IMR-90 (cell line): ENCODE data around the gene BHLHE23. TPM values are rescaled to one million over a fixed set of nuclear protein-coding genes. Genes with fewer than 3 reads are reported as not detected.

ENCODE experiments used
- ATAC-seq: fragments of 200-7000 bp; cut with Tn5 transposase; 2 replicates; pipeline ENCODE4 v1.9.1; 2020; ENCODE audit warnings: low read depth, mild to moderate bottlenecking, moderate library complexity
- BruUV-seq: library from RNA; stranded (reverse); fragments of 400-500 nt; replicated peaks from 2 replicates; lab custom pipeline; 2021; lab: Mats Ljungman, UMichigan
- CTCF ChIA-PET: fragments of 300-600 bp; formaldehyde crosslinking; extraction: SDS; loops from one replicate; lab custom pipeline; 2021; ENCODE audit warnings: antibody characterized with exemption; lab: Yijun Ruan, JAX
- POLR2A ChIA-PET: fragments of 300-600 bp; sonication (Branson Sonifier 250); formaldehyde crosslinking; loops from one replicate; lab custom pipeline; 2022; ENCODE audit warnings: antibody characterized with exemption; ENCODE audit not compliant: unreplicated experiment; lab: Charles Lee
- DNase-seq: peaks from one replicate; pipeline ENCODE4 v3.0.0; 2013
- H2AFZ ChIP-seq: replicated peaks from 2 replicates; pipeline ENCODE3; 2013; ENCODE audit warnings: low read length, mild to moderate bottlenecking; ENCODE audit not compliant: poor library complexity
- H2AK5ac ChIP-seq: 2 replicates; pipeline ENCODE4 v1.6.1; 2013; ENCODE audit warnings: low read depth, low read length, inconsistent platforms
- H2AK9ac ChIP-seq: replicated peaks from 2 replicates; pipeline ENCODE3; 2013; ENCODE audit warnings: mild to moderate bottlenecking, low read depth, low read length, moderate library complexity; ENCODE audit not compliant: poor library complexity
- H2BK120ac ChIP-seq: 2 replicates; pipeline ENCODE4 v1.6.1; 2013; ENCODE audit warnings: low read depth, low read length, inconsistent platforms
- H2BK15ac ChIP-seq: 3 replicates; pipeline ENCODE4 v1.6.1; 2013; ENCODE audit warnings: low read depth, low read length, inconsistent platforms
- H2BK20ac ChIP-seq: 2 replicates; pipeline ENCODE4 v1.6.1; 2013; ENCODE audit warnings: low read depth, mild to moderate bottlenecking, inconsistent platforms, low read length, moderate library complexity
- H2BK5ac ChIP-seq: 2 replicates; pipeline ENCODE4 v1.6.1; 2013; ENCODE audit warnings: mild to moderate bottlenecking, low read depth, low read length, inconsistent platforms; ENCODE audit not compliant: poor library complexity, severe bottlenecking
- H3K14ac ChIP-seq: replicated peaks from 2 replicates; pipeline ENCODE4 v1.6.1; 2013; ENCODE audit warnings: low read depth, low read length, inconsistent platforms
- H3K18ac ChIP-seq: 2 replicates; pipeline ENCODE4 v1.6.1; 2013; ENCODE audit warnings: low read depth, low read length, control low read depth
- H3K23ac ChIP-seq: 2 replicates; pipeline ENCODE4 v1.6.1; 2013; ENCODE audit warnings: low read depth, low read length, inconsistent platforms
- H3K27ac ChIP-seq: 2 replicates; pipeline ENCODE4 v1.5.1; 2013; ENCODE audit warnings: mild to moderate bottlenecking, control low read depth, low read length; ENCODE audit not compliant: insufficient read depth
- H3K27me3 ChIP-seq: 2 replicates; pipeline ENCODE4 v1.6.1; 2013; ENCODE audit warnings: low read length; ENCODE audit not compliant: control insufficient read depth, insufficient read depth
- H3K36me3 ChIP-seq: 2 replicates; pipeline ENCODE4 v1.6.1; 2013; ENCODE audit warnings: low read length, mixed read lengths; ENCODE audit not compliant: control insufficient read depth, insufficient read depth
- H3K4ac ChIP-seq: 2 replicates; pipeline ENCODE4 v1.6.1; 2013; ENCODE audit warnings: low read depth, low read length, inconsistent platforms
- H3K4me1 ChIP-seq: 2 replicates; pipeline ENCODE4 v1.6.1; 2013; ENCODE audit warnings: low read length, mixed read lengths; ENCODE audit not compliant: control insufficient read depth, insufficient read depth
- H3K4me2 ChIP-seq: 2 replicates; pipeline ENCODE4 v1.6.1; 2013; ENCODE audit warnings: low read depth, mild to moderate bottlenecking, control low read depth, low read length, moderate library complexity
- H3K4me3 ChIP-seq: 2 replicates; pipeline ENCODE4 v1.5.1; 2013; ENCODE audit warnings: low read depth, mild to moderate bottlenecking, control low read depth, low read length, moderate library complexity; ENCODE audit not compliant: insufficient read depth
- H3K56ac ChIP-seq: 2 replicates; pipeline ENCODE4 v1.6.1; 2013; ENCODE audit warnings: low read length, inconsistent platforms; ENCODE audit not compliant: insufficient read depth; ENCODE audit errors: extremely low read depth
- H3K79me1 ChIP-seq, 2 experiments: 2 replicates each; pipeline ENCODE4 v1.6.1; 2013; ENCODE audit warnings: low read length in 2 of 2, inconsistent platforms in 1 of 2, low read depth in 1 of 2
- H3K9ac ChIP-seq: 2 replicates; pipeline ENCODE4 v1.6.1; 2013; ENCODE audit warnings: low read depth, low read length, control low read depth
- H3K9me1 ChIP-seq: 2 replicates; pipeline ENCODE4 v1.6.1; 2013; ENCODE audit warnings: low read length, inconsistent platforms; ENCODE audit not compliant: insufficient read depth
- H3K9me3 ChIP-seq: 2 replicates; pipeline ENCODE4 v1.6.1; 2013; ENCODE audit warnings: low read length; ENCODE audit not compliant: control insufficient read depth, insufficient read depth
- H4K20me1 ChIP-seq: 2 replicates; pipeline ENCODE4 v1.6.1; 2013; ENCODE audit warnings: low read length, inconsistent platforms; ENCODE audit not compliant: insufficient read depth
- H4K5ac ChIP-seq: 2 replicates; pipeline ENCODE4 v1.6.1; 2013; ENCODE audit warnings: mild to moderate bottlenecking, low read depth, low read length, control low read depth
- H4K8ac ChIP-seq, 2 experiments: 2 replicates each; pipeline ENCODE4 v1.6.1; 2013; ENCODE audit warnings: low read depth in 2 of 2, low read length in 2 of 2, control low read depth in 1 of 2, inconsistent platforms in 1 of 2
- H4K91ac ChIP-seq: 2 replicates; pipeline ENCODE4 v1.6.1; 2013; ENCODE audit warnings: low read depth, low read length, inconsistent platforms; ENCODE audit not compliant: insufficient read depth
- CEBPB ChIP-seq: IDR thresholded peaks from 2 replicates; pipeline ENCODE4 v1.6.1; 2012; ENCODE audit warnings: low read depth, low read length, improper control_type of control experiment
- POLR2A ChIP-seq: IDR thresholded peaks from 2 replicates; pipeline ENCODE4 v1.6.1; 2012; ENCODE audit warnings: mild to moderate bottlenecking, low read depth, low read length
- RCOR1 ChIP-seq: IDR thresholded peaks from 2 replicates; pipeline ENCODE4 v1.6.1; 2012; ENCODE audit warnings: mild to moderate bottlenecking, low read length, improper control_type of control experiment; ENCODE audit not compliant: insufficient replicate concordance
- WGBS, 2 experiments: methylation state at CpG; one replicate each; pipeline versions ENCODE4 v1.1.5 to v1.1.7; 2013; ENCODE audit warnings: missing lambda C conversion rate in 2 of 2; ENCODE audit not compliant: insufficient read length in 1 of 2; ENCODE audit errors: extremely low coverage in 2 of 2; 5-methylcytosine and 5-hydroxymethylcytosine counted together
- dilution Hi-C: fragments of 300-500 bp; cut with HindIII; formaldehyde crosslinking; loops from one replicate; pipeline ENCODE4 v1.14.3; 2018; ENCODE audit warnings: low sequenced_read_pairs; ENCODE audit not compliant: unreplicated experiment
- in situ Hi-C: fragments of 300-500 bp; cut with MboI; formaldehyde crosslinking; loops from 3 replicates; pipeline ENCODE4 v1.14.3; 2019; ENCODE audit warnings: low sequenced_read_pairs, inconsistent platforms, mixed read lengths
- intact Hi-C: fragments of 100-400 bp; cut with micrococcal nuclease; formaldehyde crosslinking; loops from 2 replicates; pipeline ENCODE4 v1.10.0; 2022
- polyA plus RNA-seq, 3 experiments: library from polyadenylated mRNA; depleted of rRNA; stranded (reverse); fragments of >200 nt; gene quantifications; 2 replicates each; pipeline ENCODE4 v1.2.3, GENCODE V29; 2012; ENCODE audit warnings: low replicate concordance in 1 of 3
- total RNA-seq: library from RNA; depleted of rRNA; stranded (reverse); fragments of >200 nt; gene quantifications from 2 replicates; pipeline ENCODE4 v1.2.3, GENCODE V29; 2012
- TF ChIP-seq, protein P1 (sequence below): fragments of 150-350 bp; IDR thresholded peaks from 2 replicates; pipeline ENCODE4 v1.6.1; 2016; ENCODE audit warnings: low read depth, mild to moderate bottlenecking, low read length, moderate library complexity, borderline replicate concordance

The BHLHE23 gene
- total and polyA plus RNA-seq, 2 of the 4 experiments (the other 2 are of a cell fraction), result not detected

DNA sequence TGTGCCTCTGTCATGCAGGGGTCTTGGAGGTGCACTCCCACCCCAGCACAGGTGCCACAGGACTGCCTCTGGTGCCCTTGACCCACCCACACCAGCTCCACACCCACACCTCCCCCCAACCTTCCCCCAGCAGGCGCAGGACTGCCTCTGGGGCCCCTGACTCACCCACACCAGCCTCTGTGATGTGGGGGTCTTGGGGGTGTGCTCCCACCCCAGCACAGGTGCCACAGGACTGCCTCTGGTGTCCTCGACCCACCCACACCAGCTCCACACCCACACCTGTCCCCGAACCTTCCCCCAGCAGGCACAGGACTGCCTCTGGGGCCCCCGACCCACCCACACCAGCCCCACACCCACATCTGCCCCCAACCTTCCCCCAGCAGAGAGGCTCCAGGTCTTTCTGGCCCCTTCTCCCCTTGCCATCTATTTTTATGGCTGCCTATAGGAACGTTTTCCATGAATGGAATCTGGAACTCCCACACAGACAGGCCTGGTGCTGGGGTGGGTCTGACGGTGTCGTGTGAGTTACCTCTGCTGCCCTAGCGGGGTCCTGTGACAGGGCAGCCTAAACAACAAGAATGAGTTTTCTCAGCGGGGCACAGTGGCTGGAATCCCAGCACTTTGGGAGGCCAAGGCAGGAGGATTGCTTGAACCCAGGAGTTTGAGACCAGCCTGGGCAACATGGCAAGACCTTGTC, 30.8 kb downstream of the BHLHE23 start:
- Histone ChIP-seq H3K9ac (no peak overlapping the region), H4K8ac (no peak overlapping the region), H2BK15ac (no peak overlapping the region), H3K4me3 (no peak overlapping the region), H4K91ac (no peak overlapping the region), H3K4me2 (no peak overlapping the region), H3K4me1 (no peaks in the 10 kb centered on the region), H3K18ac (no peak overlapping the region), H3K14ac (no peak overlapping the region), H2BK120ac (no peak overlapping the region), H2AK5ac (no peak overlapping the region), H2AFZ (no peak overlapping the region), H4K5ac (no peak overlapping the region), H4K20me1 (no peaks in the 10 kb centered on the region), H3K9me3 (no peaks in the 10 kb centered on the region), H2AK9ac (no peak overlapping the region), H3K79me1 (no peaks in the 10 kb centered on the region), H3K27me3 (peaks cover 73% of the 10 kb centered on the region), H2BK5ac (no peak overlapping the region), H3K56ac (no peak overlapping the region), H3K27ac (no peak overlapping the region), H3K9me1 (no peaks in the 10 kb centered on the region), H3K23ac (no peak overlapping the region), H3K36me3 (no peaks in the 10 kb centered on the region), H2BK20ac (no peak overlapping the region), H3K4ac (no peak overlapping the region)
- ATAC-seq, result no peak
- ChIA-PET CTCF (no interaction called here), POLR2A (no interaction called here)
- no peak for DNase-seq
- WGBS, 2 experiments, result no CpG with 5 or more reads among the region's 9 CpGs
- dilution Hi-C loops (no loop called here), intact Hi-C loops (no loop called here), in situ Hi-C loops (no loop called here)
- no peak for TF ChIP-seq CEBPB
- TF ChIP-seq RCOR1, result no peak
- TF ChIP-seq, protein P1, sequence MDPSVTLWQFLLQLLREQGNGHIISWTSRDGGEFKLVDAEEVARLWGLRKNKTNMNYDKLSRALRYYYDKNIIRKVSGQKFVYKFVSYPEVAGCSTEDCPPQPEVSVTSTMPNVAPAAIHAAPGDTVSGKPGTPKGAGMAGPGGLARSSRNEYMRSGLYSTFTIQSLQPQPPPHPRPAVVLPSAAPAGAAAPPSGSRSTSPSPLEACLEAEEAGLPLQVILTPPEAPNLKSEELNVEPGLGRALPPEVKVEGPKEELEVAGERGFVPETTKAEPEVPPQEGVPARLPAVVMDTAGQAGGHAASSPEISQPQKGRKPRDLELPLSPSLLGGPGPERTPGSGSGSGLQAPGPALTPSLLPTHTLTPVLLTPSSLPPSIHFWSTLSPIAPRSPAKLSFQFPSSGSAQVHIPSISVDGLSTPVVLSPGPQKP, result no peak
- no peak for TF ChIP-seq POLR2A
- no TSS peak for BruUV-seq
